GM12891 (cell line): ENCODE results near the gene NRSN2.

ENCODE experiments used
- POLR2A ChIP-seq: IDR thresholded peaks from 2 replicates; pipeline ENCODE4 v1.6.1; 2011; ENCODE audit warnings: low read depth, low read length, control low read depth
- POLR2AphosphoS5 ChIP-seq: IDR thresholded peaks from 2 replicates; pipeline ENCODE4 v1.6.1; 2011; ENCODE audit warnings: low read depth, low read length, control low read depth
- SPI1 ChIP-seq: IDR thresholded peaks from 2 replicates; pipeline ENCODE4 v1.6.1; 2011; ENCODE audit warnings: low read depth, low read length, control low read depth

DNA sequence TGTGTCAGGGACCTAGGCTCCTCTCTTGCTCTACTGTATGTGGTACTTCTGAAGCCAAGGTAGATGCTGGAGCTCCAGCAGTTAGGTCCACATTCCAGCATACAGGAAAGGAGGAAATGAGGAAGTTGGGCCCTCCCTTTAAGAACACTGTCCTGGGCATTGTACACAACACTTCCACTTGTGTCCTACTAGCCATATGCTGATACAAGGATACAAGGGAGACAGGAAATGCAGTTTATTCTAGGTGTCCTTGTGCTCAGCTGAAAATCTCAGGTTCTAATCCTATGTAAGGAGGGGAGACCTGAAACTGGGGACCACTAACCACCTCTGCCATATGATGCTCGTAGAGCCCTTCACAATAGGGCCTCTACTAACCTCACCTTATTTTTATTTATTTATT lies 37.8 kb downstream of the NRSN2 start:
- TF ChIP-seq POLR2AphosphoS5 (no peak), POLR2A (no peak), SPI1 (no peak)
